ENCODE data around the gene SHISA3.

- TF ChIP-seq CTCF (conservative IDR thresholded peaks at IDR 0.05; ENCODE audit: low read depth, low read length) (no peak), EZH2 (IDR thresholded peaks at IDR 0.05; ENCODE audit: low read length, unreplicated experiment) (no peak), EZH2phosphoT487 (IDR thresholded peaks at IDR 0.05; ENCODE audit: borderline replicate concordance, low read length) (no peak)
These were observed 32.8 kb upstream of the SHISA3 start for GRCh38 chr4:42364266-42365053.
